GM19438 (cell line): ENCODE data around the gene CLIP2.
"Not testable (repeated sequence)": the region's sequence is repeated elsewhere in the genome, so short reads cannot be mapped to it uniquely, and the experiment has no call there.

Experiments used
- ATAC-seq: cut with Tn5 transposase; IDR thresholded peaks from one replicate; pipeline ENCODE4 v1.9.1; 2021; ENCODE audit warnings: low read depth; ENCODE audit not compliant: unreplicated experiment

Gene CLIP2

GRCh38 chr7:74364061-74364460 lies 74.9 kb downstream of the CLIP2 start:
- no peak for ATAC-seq

- no peak for ATAC-seq
Measured at GRCh38 chr7:74365322-74366022, 76.3 kb downstream of the CLIP2 start.

- ATAC-seq = no peak
Measured at GRCh38 chr7:74371381-74372341, 82.5 kb downstream of the CLIP2 start.

DNA sequence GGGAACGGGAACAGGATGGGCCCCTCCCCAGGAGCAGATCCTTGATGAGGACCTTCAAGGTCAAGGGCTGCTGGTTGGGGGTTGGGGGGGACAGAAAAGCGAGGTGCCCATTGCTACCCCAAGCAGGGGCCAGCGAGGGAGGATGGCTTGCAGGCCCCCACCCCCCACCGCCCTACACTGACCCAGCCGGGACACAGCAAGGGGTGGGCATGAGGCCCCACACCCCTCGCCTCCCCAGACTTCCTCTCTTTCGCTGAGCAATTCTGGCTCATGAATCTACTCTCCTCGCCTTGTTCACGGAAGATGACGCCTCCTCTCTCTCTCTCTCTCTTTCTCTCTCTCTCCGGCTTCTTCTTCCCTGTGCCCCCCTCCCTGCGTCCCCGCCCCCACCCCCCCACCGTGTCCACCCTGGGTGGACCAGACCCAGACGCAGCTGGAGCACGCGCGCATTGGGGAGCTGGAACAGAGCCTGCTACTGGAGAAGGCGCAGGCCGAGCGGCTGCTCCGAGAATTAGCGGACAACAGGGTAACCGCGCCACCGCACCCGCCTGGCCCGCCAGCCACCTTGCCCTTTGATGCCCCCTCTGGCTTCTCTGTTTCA lies 83.4 kb downstream of the CLIP2 start:
- no peak for ATAC-seq

DNA sequence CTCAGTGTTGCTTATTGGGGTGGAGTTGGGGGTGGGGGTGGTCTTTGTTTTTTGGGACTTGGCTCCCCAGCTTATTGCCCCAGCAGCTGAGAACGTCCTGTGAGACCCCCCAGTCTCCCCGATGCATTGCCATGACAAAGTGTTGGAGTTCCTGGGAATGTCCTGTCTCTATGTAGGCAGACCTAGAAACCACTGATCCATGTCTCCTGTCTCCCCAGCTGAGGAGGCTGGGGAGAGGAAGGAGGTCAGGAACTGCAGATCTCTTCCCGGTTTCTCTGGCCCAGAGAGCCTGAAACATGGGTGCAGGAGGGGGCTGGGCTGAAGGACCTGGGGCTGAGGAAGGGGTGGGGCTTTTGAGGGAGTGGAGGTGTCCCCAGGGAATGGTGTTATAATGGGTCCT lies 84.3 kb downstream of the CLIP2 start:
- no peak for ATAC-seq

DNA sequence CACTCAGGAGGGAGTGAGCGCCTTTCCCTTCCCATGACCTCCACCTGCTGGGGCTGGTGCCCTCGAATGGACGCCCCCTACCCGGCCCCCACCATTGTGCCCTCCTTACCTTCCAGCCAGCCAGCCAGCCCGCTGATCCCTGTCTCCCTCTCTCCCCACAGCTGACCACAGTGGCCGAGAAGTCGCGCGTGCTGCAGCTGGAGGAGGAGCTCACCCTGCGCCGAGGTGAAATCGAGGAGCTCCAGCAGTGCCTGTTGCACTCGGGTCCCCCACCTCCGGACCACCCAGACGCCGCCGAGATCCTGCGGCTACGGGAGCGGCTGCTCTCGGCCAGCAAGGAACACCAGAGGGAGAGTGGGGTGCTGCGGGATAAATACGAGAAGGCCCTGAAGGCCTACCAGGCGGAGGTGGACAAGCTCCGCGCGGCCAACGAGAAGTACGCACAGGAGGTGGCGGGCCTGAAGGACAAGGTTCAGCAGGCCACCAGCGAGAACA lies 86.6 kb downstream of the CLIP2 start:
- no peak for ATAC-seq

DNA sequence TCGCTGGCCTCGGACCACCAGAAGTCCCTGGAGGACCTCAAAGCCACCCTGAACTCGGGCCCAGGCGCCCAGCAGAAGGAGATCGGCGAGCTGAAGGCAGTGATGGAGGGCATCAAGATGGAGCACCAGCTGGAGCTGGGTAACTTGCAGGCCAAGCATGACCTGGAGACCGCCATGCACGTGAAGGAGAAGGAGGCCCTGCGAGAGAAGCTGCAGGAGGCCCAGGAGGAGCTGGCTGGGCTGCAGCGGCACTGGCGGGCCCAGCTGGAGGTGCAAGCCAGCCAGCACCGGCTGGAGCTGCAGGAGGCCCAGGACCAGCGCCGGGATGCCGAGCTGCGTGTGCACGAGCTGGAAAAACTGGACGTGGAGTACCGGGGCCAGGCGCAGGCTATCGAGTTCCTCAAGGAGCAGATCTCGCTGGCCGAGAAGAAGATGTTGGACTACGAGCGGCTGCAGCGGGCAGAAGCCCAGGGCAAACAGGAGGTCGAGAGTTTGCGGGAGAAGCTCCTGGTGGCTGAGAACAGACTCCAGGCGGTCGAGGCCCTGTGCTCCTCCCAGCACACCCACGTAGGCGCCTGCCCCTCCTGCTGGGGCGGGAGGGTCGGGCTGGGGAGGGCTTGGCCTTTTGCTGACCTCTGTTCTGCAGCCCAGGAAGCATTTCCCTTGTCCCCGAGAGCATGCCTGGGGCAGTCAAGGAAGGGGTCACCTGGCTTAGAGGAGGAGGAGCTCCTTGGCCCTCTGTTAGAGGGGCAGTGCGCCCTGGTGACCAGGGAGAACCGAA lies 87.2 kb downstream of the CLIP2 start:
- ATAC-seq = no peak

DNA sequence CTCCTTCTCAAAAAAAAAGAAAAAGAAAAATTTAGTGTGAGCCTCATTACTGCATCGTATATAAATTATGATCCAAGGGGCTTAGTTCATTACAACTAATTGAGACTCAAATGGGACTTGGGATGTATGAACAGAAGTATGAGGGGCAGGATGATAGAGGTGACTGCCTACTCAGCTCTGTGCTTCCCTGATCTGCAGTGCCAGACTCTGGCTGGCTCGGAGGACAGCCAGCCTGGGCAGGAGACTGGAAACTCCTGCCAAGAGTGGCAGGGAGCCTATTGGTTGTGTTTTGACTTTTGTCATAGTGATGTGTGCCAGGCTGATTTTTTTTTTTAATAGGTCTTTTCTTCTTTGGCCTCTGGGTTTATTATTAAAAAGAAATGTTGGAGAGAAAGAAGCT lies 90.7 kb downstream of the CLIP2 start:
- no peak for ATAC-seq

- ATAC-seq = no peak
Measured at GRCh38 chr7:74380720-74381119, 91.5 kb downstream of the CLIP2 start.

DNA sequence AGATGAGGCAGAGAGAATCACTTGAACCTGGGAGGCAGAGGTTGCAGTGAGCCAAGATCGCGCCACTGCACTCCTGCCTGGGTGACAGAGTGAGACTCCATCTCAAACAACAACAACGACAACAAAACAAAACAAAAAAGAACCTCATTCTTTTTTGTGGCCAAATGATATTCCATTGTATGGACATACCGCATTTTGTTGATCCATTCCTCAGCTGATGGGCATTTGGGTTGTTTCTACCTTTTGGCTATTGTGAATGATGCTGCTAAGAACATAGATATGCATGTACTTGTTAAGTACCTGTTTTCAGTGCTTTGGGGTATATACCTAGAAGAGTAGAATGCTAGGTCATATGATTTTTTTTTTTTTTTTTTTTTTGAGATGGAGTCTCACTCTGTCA lies 94.9 kb downstream of the CLIP2 start:
- ATAC-seq = not testable (repeated sequence)

DNA sequence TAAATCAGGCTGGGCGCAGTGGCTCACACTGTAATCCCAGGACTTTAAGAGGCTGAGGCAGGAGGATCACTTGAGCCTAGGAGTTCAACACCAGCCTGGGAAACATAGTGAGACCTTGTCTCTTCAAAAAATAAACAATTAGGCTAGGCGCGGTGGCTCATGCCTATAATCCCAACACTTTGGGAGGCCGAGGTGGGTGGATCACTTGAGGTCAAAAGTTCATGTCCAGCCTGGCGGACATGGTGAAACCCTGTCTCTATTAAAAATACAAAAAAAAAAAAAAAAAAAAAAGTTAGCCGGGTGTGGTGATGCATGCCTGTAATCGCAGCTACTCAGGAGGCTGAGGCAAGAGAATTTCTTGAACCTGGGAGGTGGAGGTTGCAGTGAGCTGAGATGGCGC lies 95.6 kb downstream of the CLIP2 start:
- ATAC-seq = not testable (repeated sequence)

GRCh38 chr7:74387606-74388005 lies 98.4 kb downstream of the CLIP2 start:
- ATAC-seq = no peak

DNA sequence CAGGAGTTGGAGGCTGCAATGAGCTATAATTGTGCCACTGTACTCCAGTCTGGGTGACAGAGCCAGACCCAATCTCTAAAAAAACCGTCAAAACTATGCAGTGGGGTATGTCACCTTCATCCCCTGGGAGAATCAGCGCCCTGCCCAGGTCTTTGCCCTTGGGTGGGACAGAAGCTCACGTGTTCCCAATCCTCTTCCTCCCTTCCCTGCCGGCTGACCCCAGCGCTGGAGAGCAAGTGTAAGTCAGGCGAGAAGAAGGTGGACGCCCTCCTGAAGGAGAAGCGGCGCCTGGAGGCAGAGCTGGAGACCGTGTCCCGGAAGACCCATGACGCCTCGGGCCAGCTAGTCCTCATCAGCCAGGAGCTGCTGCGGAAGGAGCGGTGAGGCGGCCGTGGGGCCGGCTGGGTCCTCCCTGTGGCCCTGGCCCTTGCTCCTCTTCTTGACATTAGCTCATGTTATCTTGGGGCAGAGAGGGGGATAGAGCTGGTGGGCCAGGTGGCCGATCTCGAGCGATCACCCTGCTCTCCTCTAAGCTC lies 99.7 kb downstream of the CLIP2 start:
- no peak for ATAC-seq

DNA sequence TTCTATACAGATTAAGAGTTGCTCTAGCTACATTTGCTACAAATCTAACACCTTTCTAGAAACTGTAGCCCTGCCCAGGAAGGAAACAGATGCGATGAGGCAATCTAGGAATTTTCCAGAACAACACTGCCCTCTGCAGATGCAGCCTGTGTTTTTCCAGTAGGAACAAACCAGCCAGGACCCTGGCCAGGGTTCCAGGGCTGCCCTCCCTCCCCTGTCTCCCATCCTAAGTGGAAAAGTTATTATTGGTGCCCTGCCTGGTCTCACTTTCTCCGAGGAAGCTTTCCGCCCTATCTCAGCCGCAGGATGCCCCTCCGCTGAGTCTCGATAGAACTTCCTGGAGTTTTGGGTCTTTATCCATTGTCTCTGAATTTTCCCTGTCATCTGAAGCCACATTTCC lies 104.5 kb downstream of the CLIP2 start:
- ATAC-seq = not testable (repeated sequence)

- not testable (repeated sequence) for ATAC-seq
Measured at GRCh38 chr7:74394601-74395000, 105.4 kb downstream of the CLIP2 start.

DNA sequence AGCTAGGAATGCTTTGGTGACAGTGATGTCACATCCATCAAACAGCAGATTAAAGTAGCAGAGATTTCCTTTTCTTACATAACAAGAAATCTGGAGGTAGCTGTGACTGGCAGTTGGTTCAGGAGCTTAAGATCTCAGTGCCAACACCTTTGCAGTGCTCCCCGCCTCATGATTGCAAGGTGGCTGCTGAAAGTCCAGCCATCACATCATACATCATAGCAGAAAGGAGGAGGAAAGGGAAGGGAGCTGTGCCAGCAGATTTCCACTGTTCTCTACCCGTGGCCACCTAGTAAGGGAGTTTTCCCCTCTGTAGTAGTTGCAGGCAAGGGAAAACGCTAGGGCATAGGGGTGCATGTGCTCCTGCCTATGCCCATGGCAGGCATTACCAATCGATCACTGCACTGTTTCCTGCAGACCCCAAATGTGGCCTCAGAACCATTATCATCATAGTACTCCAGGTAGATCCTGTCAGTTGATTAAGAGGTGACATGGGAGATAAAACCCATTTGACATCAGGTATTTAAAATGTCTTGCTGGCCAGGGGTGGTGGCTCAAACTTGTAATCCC lies 106.6 kb downstream of the CLIP2 start:
- no peak for ATAC-seq

GRCh38 chr7:74396993-74397392 lies 107.8 kb downstream of the CLIP2 start:
- ATAC-seq = no peak

GRCh38 chr7:74398426-74398825 lies 109.2 kb downstream of the CLIP2 start:
- no peak for ATAC-seq

- no peak for ATAC-seq
Measured at GRCh38 chr7:74399006-74399405, 109.8 kb downstream of the CLIP2 start.
